Uterus (tissue), 2 donors: ENCODE measurements around the gene TMEM59L.

Experiments used
- CTCF ChIP-seq, 4 experiments: fragments of 200-600 bp in 2 of 4; fragments of 450-650 bp in 2 of 4; sonication (generic) in 2 of 4; IDR thresholded peaks; one replicate each; pipeline ENCODE4 v1.5.1; 2016 to 2019; ENCODE audit warnings: antibody characterized with exemption in 4 of 4, mild to moderate bottlenecking in 2 of 4, moderate library complexity in 1 of 4
- POLR2A ChIP-seq, 2 donors: fragments of 450-650 bp; IDR thresholded peaks; one replicate each; pipeline ENCODE4 v1.6.1; 2016; ENCODE audit warnings: antibody characterized with exemption in 2 of 2, mild to moderate bottlenecking in 1 of 2, moderate library complexity in 1 of 2

- TF ChIP-seq CTCF (IDR thresholded peaks at IDR 0.05) (no peak), POLR2A (IDR thresholded peaks at IDR 0.05) (no peak)
Observed at GRCh38 chr19:18651733-18652132, 39.1 kb downstream of the TMEM59L start.
